T-cell (primary cell): ENCODE measurements around the gene DRD3. TPM values are rescaled to one million over a fixed set of nuclear protein-coding genes. Genes with fewer than 3 reads are reported as not detected.

Source experiments
- ATAC-seq, 4 experiments: fragments of 200-7000 bp in 3 of 4; fragments of 150-1000 bp in 1 of 4; cut with Tn5 transposase; replicated peaks in 1 of 4; 1 replicate in 3 of 4; 2 replicates in 1 of 4; pipeline ENCODE4 v1.10.0; 2021; ENCODE audit warnings: moderate library complexity in 3 of 4, mild to moderate bottlenecking in 2 of 4, moderate number of reproducible peaks in 1 of 4
- CTCF ChIA-PET, 2 donors: fragments of 300-600 bp; sonication (Branson Sonifier 250); formaldehyde crosslinking; loops; one replicate each; lab custom pipeline; 2022; ENCODE audit warnings: antibody characterized with exemption in 2 of 2; lab: Charles Lee
- POLR2A ChIA-PET, 2 donors: fragments of 300-600 bp; sonication (Branson Sonifier 250); formaldehyde crosslinking; loops; one replicate each; lab custom pipeline; 2022; ENCODE audit warnings: antibody characterized with exemption in 2 of 2; lab: Charles Lee
- DNase-seq, 35 experiments: peaks; one replicate each; pipeline versions ENCODE4 v3.0.0 to v3.0.0-alpha.2; 2013 to 2023
- H3K27ac ChIP-seq: one replicate; pipeline ENCODE4 v1.5.1; 2013; ENCODE audit warnings: low read length
- H3K27me3 ChIP-seq, 2 experiments: replicated peaks in 1 of 2; 1 replicate in 1 of 2; 2 replicates in 1 of 2; pipeline versions ENCODE4 v1.6.1 to v1.7.0; 2013; ENCODE audit warnings: low read length in 1 of 2, mixed read lengths in 1 of 2; ENCODE audit not compliant: control insufficient read depth in 2 of 2, insufficient read depth in 2 of 2; ENCODE audit errors: extremely low read depth in 1 of 2
- H3K36me3 ChIP-seq, 2 donors: 1 replicate in 1 of 2; 2 replicates in 1 of 2; pipeline versions ENCODE4 v1.6.1 to v1.7.0; 2013; ENCODE audit warnings: low read length in 1 of 2; ENCODE audit not compliant: control insufficient read depth in 2 of 2, insufficient read depth in 1 of 2; ENCODE audit errors: extremely low read depth in 1 of 2
- H3K4me1 ChIP-seq, 2 experiments: 1 replicate in 1 of 2; 2 replicates in 1 of 2; pipeline versions ENCODE4 v1.6.1 to v1.7.0; 2013; ENCODE audit warnings: low read length in 2 of 2, mixed read lengths in 1 of 2; ENCODE audit not compliant: insufficient read depth in 2 of 2, control insufficient read depth in 1 of 2; ENCODE audit errors: extremely low read depth in 1 of 2
- H3K4me3 ChIP-seq, 2 donors: 1 replicate in 1 of 2; 2 replicates in 1 of 2; pipeline versions ENCODE4 v1.5.1 to v1.7.0; 2013; ENCODE audit warnings: mild to moderate bottlenecking in 2 of 2, low read length in 1 of 2, moderate library complexity in 1 of 2; ENCODE audit not compliant: control insufficient read depth in 1 of 2; ENCODE audit errors: extremely low read depth in 1 of 2
- H3K9me3 ChIP-seq: 2 replicates; pipeline ENCODE4 v1.7.0; 2013
- H3K27ac Mint-ChIP-seq, 2 donors: one replicate each; pipeline ENCODE4 v1.8.0; 2020 to 2021; ENCODE audit warnings: mild to moderate bottlenecking in 2 of 2, mixed read lengths in 2 of 2
- H3K27me3 Mint-ChIP-seq, 2 donors: one replicate each; pipeline ENCODE4 v1.8.0; 2021 to 2022; ENCODE audit warnings: mixed read lengths in 2 of 2
- H3K36me3 Mint-ChIP-seq: one replicate; pipeline ENCODE4 v1.8.0; 2021; ENCODE audit warnings: mixed read lengths
- H3K4me1 Mint-ChIP-seq, 3 donors: one replicate each; pipeline ENCODE4 v1.8.0; 2020 to 2022; ENCODE audit warnings: mixed read lengths in 3 of 3, mild to moderate bottlenecking in 1 of 3
- H3K4me3 Mint-ChIP-seq, 3 donors: one replicate each; pipeline ENCODE4 v1.8.0; 2020 to 2022; ENCODE audit warnings: mild to moderate bottlenecking in 3 of 3, mixed read lengths in 3 of 3, moderate library complexity in 3 of 3
- H3K9me3 Mint-ChIP-seq, 3 donors: one replicate each; pipeline ENCODE4 v1.8.0; 2020 to 2022; ENCODE audit warnings: mixed read lengths in 3 of 3
- WGBS: methylation state at CpG from one replicate; pipeline ENCODE4 v1.1.5; 2013; ENCODE audit warnings: missing lambda C conversion rate; ENCODE audit not compliant: insufficient coverage; 5-methylcytosine and 5-hydroxymethylcytosine counted together
- total RNA-seq, 35 experiments: library from RNA in 6 of 35; stranded (reverse) in 6 of 35; fragments of 120-200 nt in 1 of 35; gene quantifications; one replicate each; pipeline versions ENCODE4 v1.2.1 to v1.2.4 and lab custom pipeline; 2013 to 2026

The DRD3 gene
- total RNA-seq, 5 donors from 2014 or later (not counting 1 experiment from before 2014, with no cell fraction given) = 0.23 to 0.26 TPM; not detected in 3

DNA sequence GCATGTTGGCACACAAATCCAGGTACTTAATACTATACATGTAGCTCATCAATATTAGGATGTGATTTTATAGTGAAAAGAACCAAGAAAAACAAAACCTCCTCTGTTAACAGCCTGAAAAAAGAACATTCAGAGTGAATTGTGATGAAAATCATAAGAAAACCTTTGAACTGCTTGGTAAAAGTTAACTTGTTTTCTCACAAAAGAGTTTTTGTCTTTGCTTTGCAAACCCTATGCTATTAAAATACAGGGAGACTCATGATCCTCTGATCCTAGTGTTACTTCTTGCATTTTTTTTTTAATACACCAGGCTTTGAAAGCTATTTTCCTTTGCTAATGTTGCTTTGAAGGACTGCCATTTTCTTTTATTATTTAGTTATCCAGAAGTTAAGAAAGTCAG, 98.7 kb downstream of the DRD3 start:
- POLR2A ChIA-PET = interaction anchor here (0.6 to 0.7 kb wide), 2 partner anchors 116 to 471 kb away, joined by 3 to 4 read pairs; no protein-coding TSS in a partner anchor
- no peak overlapping the region for H3K27ac ChIP-seq
- ATAC-seq = no peak
- H3K27me3 Mint-ChIP-seq = no peaks in the 10 kb centered on the region
- H3K4me3 Mint-ChIP-seq = no peak overlapping the region
- no peak for DNase-seq
- no peaks in the 10 kb centered on the region for H3K27me3 ChIP-seq
- no peaks in the 10 kb centered on the region for H3K9me3 Mint-ChIP-seq
- H3K9me3 ChIP-seq = no peaks in the 10 kb centered on the region
- H3K4me1 ChIP-seq = no peaks in the 10 kb centered on the region
- H3K4me3 ChIP-seq = no peak overlapping the region
- H3K4me1 Mint-ChIP-seq = no peaks in the 10 kb centered on the region
- peaks cover 73% of the 10 kb centered on the region for H3K36me3 Mint-ChIP-seq
- CTCF ChIA-PET = interaction anchor here in 1 of 2 donors (0.6 kb wide), 1 partner anchor 78 kb away, joined by 7 read pairs; no protein-coding TSS in a partner anchor
- H3K27ac Mint-ChIP-seq = no peak overlapping the region
- H3K36me3 ChIP-seq = peaks cover 6 to 76% of the 10 kb centered on the region in 2 donors

DNA sequence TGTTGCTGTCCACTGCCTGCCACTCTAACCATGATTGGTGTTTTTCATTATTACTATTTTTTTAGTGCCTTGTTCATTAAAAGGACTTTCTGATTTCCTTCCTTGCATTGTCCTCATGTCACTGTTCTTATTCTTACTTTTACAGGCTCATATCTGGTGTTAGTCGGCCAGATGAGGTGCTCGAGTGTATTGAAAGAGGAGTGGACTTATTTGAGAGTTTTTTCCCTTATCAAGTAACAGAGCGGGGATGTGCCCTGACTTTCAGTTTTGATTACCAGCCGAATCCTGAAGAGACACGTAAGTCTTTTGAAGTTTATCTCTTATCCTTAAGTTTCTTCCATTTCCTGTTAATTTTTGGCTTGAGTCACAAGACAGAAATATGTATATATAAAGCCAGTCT, 99.1 kb downstream of the DRD3 start:
- Mint-ChIP-seq H3K4me1 (no peaks in the 10 kb centered on the region), H3K9me3 (no peaks in the 10 kb centered on the region), H3K27ac (no peak overlapping the region), H3K4me3 (no peak overlapping the region), H3K27me3 (no peaks in the 10 kb centered on the region), H3K36me3 (peaks cover 75% of the 10 kb centered on the region)
- ATAC-seq = no peak
- no peak for DNase-seq
- no peaks in the 10 kb centered on the region for H3K9me3 ChIP-seq
- WGBS = no CpG with 5 or more reads among the region's 5 CpGs
- H3K4me1 ChIP-seq = no peaks in the 10 kb centered on the region
- H3K4me3 ChIP-seq = no peak overlapping the region
- H3K27ac ChIP-seq = no peak overlapping the region
- ChIA-PET POLR2A (interaction anchor here in 1 of 2 donors (0.7 kb wide), 1 partner anchor 116 kb away, joined by 4 read pairs; no protein-coding TSS in a partner anchor), CTCF (interaction anchor here in 1 of 2 donors (0.6 kb wide), 1 partner anchor 78 kb away, joined by 7 read pairs; no protein-coding TSS in a partner anchor)
- peaks cover 6 to 76% of the 10 kb centered on the region in 2 donors for H3K36me3 ChIP-seq
- no peaks in the 10 kb centered on the region for H3K27me3 ChIP-seq

DNA sequence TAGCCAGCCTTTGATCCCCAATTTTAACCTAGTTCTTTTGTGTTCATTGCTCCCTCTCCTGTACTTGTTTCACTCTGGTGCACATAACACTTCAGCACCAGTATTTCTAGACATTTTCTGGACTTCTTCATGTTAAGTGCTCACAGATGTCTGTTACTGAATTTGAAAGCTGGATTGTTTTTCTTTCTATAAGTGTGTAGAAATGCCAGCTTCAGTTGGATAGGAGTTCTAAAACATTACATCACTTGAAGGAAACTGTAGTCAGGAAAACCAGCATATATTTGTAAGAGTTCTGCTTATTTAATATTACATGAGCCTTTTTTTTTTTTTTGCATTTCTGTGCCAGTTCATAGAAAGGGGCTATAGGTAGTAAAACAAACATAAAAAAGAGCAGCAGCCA, 100.7 kb downstream of the DRD3 start:
- no peak for DNase-seq
- H3K4me1 ChIP-seq = no peaks in the 10 kb centered on the region
- no peak for ATAC-seq
- no peaks in the 10 kb centered on the region for H3K27me3 ChIP-seq
- H3K9me3 Mint-ChIP-seq = no peaks in the 10 kb centered on the region
- CTCF ChIA-PET = no interaction called here
- no peak overlapping the region for H3K27ac ChIP-seq
- peaks cover 0 to 10% (median 2%) of the 10 kb centered on the region in 3 donors for H3K4me1 Mint-ChIP-seq
- no peak overlapping the region for H3K27ac Mint-ChIP-seq
- no peak overlapping the region for H3K4me3 ChIP-seq
- H3K9me3 ChIP-seq = no peaks in the 10 kb centered on the region
- H3K27me3 Mint-ChIP-seq = no peaks in the 10 kb centered on the region
- POLR2A ChIA-PET = interaction anchor here in 1 of 2 donors (0.7 kb wide), 1 partner anchor 255 kb away, joined by 7 read pairs; no protein-coding TSS in a partner anchor
- no peak overlapping the region for H3K4me3 Mint-ChIP-seq
- H3K36me3 ChIP-seq = peaks cover under 1 to 79% of the 10 kb centered on the region in 2 donors
- H3K36me3 Mint-ChIP-seq = peaks cover 79% of the 10 kb centered on the region

Other genes with a start within 250 kb of the DRD3 start
- gene ZDHHC23, start 231.0 kb downstream of the DRD3 start, total RNA-seq = 1 to 10 TPM; 4.4 to 7.2 (median 5.4) TPM
- 10 to 100 TPM in 1 of 5 donors, 1 to 10 TPM in 4; 5.4 to 10.5 (median 7.2) TPM for gene CCDC191, start 122.5 kb downstream of the DRD3 start, total RNA-seq
- 10 to 100 TPM; 24.3 to 39.1 (median 31.7) TPM for gene QTRT2, start 122.3 kb downstream of the DRD3 start, total RNA-seq
- 1 to 10 TPM in 3 of 5 donors, under 1 TPM in 2; 0.47 to 1.4 (median 1.1) TPM for gene ZNF80, start 58.5 kb upstream of the DRD3 start, total RNA-seq
- 10 to 100 TPM; 21.2 to 48.1 (median 39.9) TPM for gene TIGIT, start 115.0 kb upstream of the DRD3 start, total RNA-seq